Ascending aorta (tissue), 2 donors: Measurements from ENCODE around the gene LGI1. TPM values are rescaled to one million over a fixed set of nuclear protein-coding genes. Genes with fewer than 3 reads are reported as not detected.

Source experiments
- DNase-seq, 2 donors: peaks; one replicate each; pipeline ENCODE4 v3.0.0-alpha.2; 2019; ENCODE audit warnings: low spot score in 2 of 2
- H3K27ac ChIP-seq, 2 donors: fragments of 200-600 bp; sonication (generic); one replicate each; pipeline ENCODE4 v1.5.1; 2016 to 2017; ENCODE audit warnings: mild to moderate bottlenecking in 1 of 2
- H3K27me3 ChIP-seq: fragments of 200-600 bp; sonication (generic); one replicate; pipeline ENCODE4 v1.5.1; 2017
- H3K36me3 ChIP-seq, 2 donors: fragments of 200-600 bp; sonication (generic); one replicate each; pipeline ENCODE4 v1.5.1; 2016
- H3K4me1 ChIP-seq, 2 donors: fragments of 200-600 bp; sonication (generic); one replicate each; pipeline ENCODE4 v1.5.1; 2016 to 2017; ENCODE audit warnings: mild to moderate bottlenecking in 1 of 2
- H3K4me3 ChIP-seq, 2 donors: fragments of 200-600 bp; sonication (generic); one replicate each; pipeline ENCODE4 v1.5.1; 2016 to 2017; ENCODE audit warnings: mild to moderate bottlenecking in 1 of 2
- H3K9me3 ChIP-seq, 2 donors: fragments of 200-600 bp; sonication (generic); one replicate each; pipeline ENCODE4 v1.5.1; 2016
- CTCF ChIP-seq, 3 experiments: fragments of 200-600 bp in 2 of 3; fragments of 450-650 bp in 1 of 3; sonication (generic) in 2 of 3; IDR thresholded peaks; one replicate each; pipeline ENCODE4 v1.5.1; 2016 to 2019; ENCODE audit warnings: antibody characterized with exemption in 3 of 3, mild to moderate bottlenecking in 1 of 3, moderate library complexity in 1 of 3
- intact Hi-C: fragments of 100-400 bp; cut with DNase I; formaldehyde crosslinking; loops from one replicate; pipeline ENCODE4 v1.15.1; 2023
- total RNA-seq: library from RNA; depleted of rRNA; stranded (reverse); fragments of >200 nt; gene quantifications from one replicate; pipeline ENCODE4 v1.1.0, GENCODE V29; 2016

The LGI1 gene
- total RNA-seq, 1 donor from 2014 or later, result not detected

GRCh38 chr10:93768892-93769291 is 11.2 kb downstream of the LGI1 start:
- Histone ChIP-seq H3K4me3 (no peak overlapping the region), H3K27me3 (no peaks in the 10 kb centered on the region), H3K4me1 (no peaks in the 10 kb centered on the region), H3K27ac (no peak overlapping the region), H3K9me3 (no peaks in the 10 kb centered on the region), H3K36me3 (no peaks in the 10 kb centered on the region)
- intact Hi-C loops, result no loop called here
- no peak for TF ChIP-seq CTCF (IDR thresholded peaks at IDR 0.05)
- no peak for DNase-seq

GRCh38 chr10:93771354-93771753 is 13.6 kb downstream of the LGI1 start:
- H3K4me3 ChIP-seq, result no peak overlapping the region
- H3K36me3 ChIP-seq, result no peaks in the 10 kb centered on the region
- no peak for TF ChIP-seq CTCF (IDR thresholded peaks at IDR 0.05)
- no peak overlapping the region for H3K27ac ChIP-seq
- no peak for DNase-seq
- H3K27me3 ChIP-seq, result no peaks in the 10 kb centered on the region
- H3K4me1 ChIP-seq, result no peaks in the 10 kb centered on the region
- H3K9me3 ChIP-seq, result no peaks in the 10 kb centered on the region
- intact Hi-C loops, result no loop called here

- no peak overlapping the region for H3K27ac ChIP-seq
- H3K4me1 ChIP-seq, result no peaks in the 10 kb centered on the region
- no peak overlapping the region for H3K4me3 ChIP-seq
- no peaks in the 10 kb centered on the region for H3K9me3 ChIP-seq
- no peak for DNase-seq
- TF ChIP-seq CTCF (IDR thresholded peaks at IDR 0.05), result no peak
- no peaks in the 10 kb centered on the region for H3K27me3 ChIP-seq
- intact Hi-C loops, result no loop called here
- no peaks in the 10 kb centered on the region for H3K36me3 ChIP-seq
Observed at GRCh38 chr10:93773120-93773519, 15.4 kb downstream of the LGI1 start.

GRCh38 chr10:93773705-93774104 is 16.0 kb downstream of the LGI1 start:
- DNase-seq, result no peak
- Histone ChIP-seq H3K4me1 (no peaks in the 10 kb centered on the region), H3K27me3 (no peaks in the 10 kb centered on the region), H3K27ac (no peak overlapping the region), H3K4me3 (no peak overlapping the region), H3K36me3 (no peaks in the 10 kb centered on the region), H3K9me3 (no peaks in the 10 kb centered on the region)
- intact Hi-C loops, result no loop called here
- TF ChIP-seq CTCF (IDR thresholded peaks at IDR 0.05), result no peak

GRCh38 chr10:93775356-93775755 is 17.6 kb downstream of the LGI1 start:
- Histone ChIP-seq H3K4me1 (no peaks in the 10 kb centered on the region), H3K9me3 (no peaks in the 10 kb centered on the region), H3K4me3 (no peak overlapping the region), H3K36me3 (no peaks in the 10 kb centered on the region), H3K27me3 (no peaks in the 10 kb centered on the region), H3K27ac (no peak overlapping the region)
- no peak for TF ChIP-seq CTCF (IDR thresholded peaks at IDR 0.05)
- no peak for DNase-seq
- intact Hi-C loops, result no loop called here

GRCh38 chr10:93777092-93777491 is 19.4 kb downstream of the LGI1 start:
- H3K27ac ChIP-seq, result no peak overlapping the region
- H3K27me3 ChIP-seq, result no peaks in the 10 kb centered on the region
- no peak overlapping the region for H3K4me3 ChIP-seq
- intact Hi-C loops, result no loop called here
- DNase-seq, result no peak
- no peaks in the 10 kb centered on the region for H3K36me3 ChIP-seq
- no peaks in the 10 kb centered on the region for H3K4me1 ChIP-seq
- no peak for TF ChIP-seq CTCF (IDR thresholded peaks at IDR 0.05)
- H3K9me3 ChIP-seq, result no peaks in the 10 kb centered on the region
